ENCODE measurements around the gene MADCAM1.

Gene MADCAM1

DNA sequence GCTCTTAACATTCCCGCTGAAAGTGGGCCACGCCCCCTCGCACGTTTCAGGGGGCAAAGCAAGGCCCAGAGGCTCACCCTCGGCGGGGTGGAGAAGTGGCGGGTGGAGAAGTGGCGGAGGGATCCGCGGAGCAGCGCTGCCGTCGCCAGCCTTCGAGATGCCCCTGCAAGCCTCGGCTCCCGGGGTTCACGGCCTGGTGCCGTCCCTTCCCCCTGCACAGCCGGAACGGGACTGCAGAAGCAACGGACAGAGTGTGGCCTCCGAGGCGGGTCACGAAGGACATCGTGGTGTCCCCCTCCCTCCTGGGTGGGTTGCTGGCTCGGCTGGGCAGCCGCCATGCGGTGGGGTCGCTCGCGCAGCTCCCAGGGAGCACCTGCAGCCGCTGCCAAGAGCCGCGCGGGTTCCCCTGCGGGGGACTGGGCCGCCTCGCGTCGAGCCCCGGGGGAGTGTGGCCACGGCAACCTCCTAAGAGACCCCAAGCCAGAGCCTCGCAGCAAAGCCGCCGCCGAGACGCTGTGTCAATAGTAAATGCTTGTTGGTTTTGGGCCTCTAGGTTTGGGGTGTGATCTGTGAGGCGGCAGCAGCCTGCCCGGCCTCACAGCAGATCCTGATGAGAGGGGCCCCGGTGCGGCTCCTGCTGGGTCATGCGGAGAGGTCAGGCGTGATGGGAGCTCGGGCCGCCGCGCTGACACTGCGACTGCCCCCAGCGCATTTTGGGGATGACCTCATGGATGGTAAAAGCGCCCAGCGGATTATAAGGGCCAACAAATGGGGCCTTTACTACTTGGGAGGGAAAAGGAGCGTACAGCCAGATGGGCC is 16.5 kb downstream of the MADCAM1 start:
- no peaks in the 10 kb centered on the region for H3K27me3 ChIP-seq (ENCODE audit: control insufficient read depth, insufficient read depth, low read length)
- no peaks in the 10 kb centered on the region for H3K4me1 ChIP-seq
- H3K9ac ChIP-seq = no peak overlapping the region
- no peak overlapping the region for H3K27ac ChIP-seq
- H3K36me3 ChIP-seq (ENCODE audit: control insufficient read depth, insufficient read depth, low read length) = no peaks in the 10 kb centered on the region
- TF ChIP-seq, protein P1, sequence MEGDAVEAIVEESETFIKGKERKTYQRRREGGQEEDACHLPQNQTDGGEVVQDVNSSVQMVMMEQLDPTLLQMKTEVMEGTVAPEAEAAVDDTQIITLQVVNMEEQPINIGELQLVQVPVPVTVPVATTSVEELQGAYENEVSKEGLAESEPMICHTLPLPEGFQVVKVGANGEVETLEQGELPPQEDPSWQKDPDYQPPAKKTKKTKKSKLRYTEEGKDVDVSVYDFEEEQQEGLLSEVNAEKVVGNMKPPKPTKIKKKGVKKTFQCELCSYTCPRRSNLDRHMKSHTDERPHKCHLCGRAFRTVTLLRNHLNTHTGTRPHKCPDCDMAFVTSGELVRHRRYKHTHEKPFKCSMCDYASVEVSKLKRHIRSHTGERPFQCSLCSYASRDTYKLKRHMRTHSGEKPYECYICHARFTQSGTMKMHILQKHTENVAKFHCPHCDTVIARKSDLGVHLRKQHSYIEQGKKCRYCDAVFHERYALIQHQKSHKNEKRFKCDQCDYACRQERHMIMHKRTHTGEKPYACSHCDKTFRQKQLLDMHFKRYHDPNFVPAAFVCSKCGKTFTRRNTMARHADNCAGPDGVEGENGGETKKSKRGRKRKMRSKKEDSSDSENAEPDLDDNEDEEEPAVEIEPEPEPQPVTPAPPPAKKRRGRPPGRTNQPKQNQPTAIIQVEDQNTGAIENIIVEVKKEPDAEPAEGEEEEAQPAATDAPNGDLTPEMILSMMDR (IDR thresholded peaks at IDR 0.05) = no peak
- no peak overlapping the region for H3K4me2 ChIP-seq (ENCODE audit: low read length)
- no peak overlapping the region for H2AFZ ChIP-seq
- no peak overlapping the region for H3K4me3 ChIP-seq (ENCODE audit: low read depth, low read length)
- peaks cover 15% of the 10 kb centered on the region for H3K79me2 ChIP-seq
- no peaks in the 10 kb centered on the region for H3K9me3 ChIP-seq (ENCODE audit: control insufficient read depth, low read length)

DNA sequence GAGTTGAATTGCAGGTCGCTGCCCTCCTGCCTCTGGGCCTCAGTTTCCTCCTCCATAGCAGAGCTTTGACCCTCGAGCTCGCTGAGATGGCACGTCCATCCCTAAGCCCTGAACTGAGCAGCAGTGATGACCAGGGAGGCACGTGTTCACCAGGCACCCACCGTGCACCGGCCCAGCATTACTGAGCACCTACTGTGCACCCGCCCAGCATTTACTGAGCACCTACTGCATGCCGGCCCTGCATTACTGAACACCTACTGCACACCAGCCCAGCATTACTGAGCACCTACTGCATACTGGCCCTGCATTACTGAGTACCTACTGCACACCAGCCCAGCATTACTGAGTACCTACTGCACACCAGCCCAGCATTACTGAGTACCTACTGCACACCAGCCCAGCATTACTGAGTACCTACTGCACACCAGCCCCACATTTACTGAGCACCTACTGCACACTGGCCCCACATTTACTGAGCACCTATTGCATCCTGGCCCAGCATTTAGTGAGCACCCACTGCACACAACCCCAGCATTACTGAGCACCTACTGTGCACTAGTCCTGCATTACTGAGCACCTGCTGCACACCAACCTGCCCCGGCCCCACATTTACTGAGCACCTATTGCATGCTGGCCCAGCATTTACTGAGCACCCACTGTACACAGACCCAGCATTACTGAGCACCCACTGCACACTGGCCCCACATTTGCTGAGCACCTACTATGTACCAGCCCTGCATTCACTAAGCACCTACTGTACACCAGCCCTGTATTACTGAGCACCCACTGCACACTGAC is 17.3 kb downstream of the MADCAM1 start:
- Histone ChIP-seq H3K4me3 (ENCODE audit: low read depth, low read length) (no peak overlapping the region), H3K9me3 (ENCODE audit: control insufficient read depth, low read length) (no peaks in the 10 kb centered on the region), H3K36me3 (ENCODE audit: control insufficient read depth, insufficient read depth, low read length) (no peaks in the 10 kb centered on the region), H3K4me1 (no peaks in the 10 kb centered on the region), H2AFZ (no peak overlapping the region), H3K4me2 (ENCODE audit: low read length) (no peak overlapping the region), H3K79me2 (peaks cover 9% of the 10 kb centered on the region), H3K9ac (no peak overlapping the region), H3K27ac (no peak overlapping the region), H3K27me3 (ENCODE audit: control insufficient read depth, insufficient read depth, low read length) (no peaks in the 10 kb centered on the region)
- TF ChIP-seq, protein P1 (IDR thresholded peaks at IDR 0.05) = no peak

GRCh38 chr19:514166-514663 is 17.9 kb downstream of the MADCAM1 start:
- H3K4me3 ChIP-seq (ENCODE audit: low read depth, low read length) = no peak overlapping the region
- TF ChIP-seq, protein P1 (IDR thresholded peaks at IDR 0.05) = no peak
- no peaks in the 10 kb centered on the region for H3K9me3 ChIP-seq (ENCODE audit: control insufficient read depth, low read length)
- H3K27ac ChIP-seq = no peak overlapping the region
- H3K27me3 ChIP-seq (ENCODE audit: control insufficient read depth, insufficient read depth, low read length) = no peaks in the 10 kb centered on the region
- no peaks in the 10 kb centered on the region for H3K4me1 ChIP-seq
- H2AFZ ChIP-seq = no peak overlapping the region
- H3K9ac ChIP-seq = no peak overlapping the region
- peaks cover 7% of the 10 kb centered on the region for H3K79me2 ChIP-seq
- H3K4me2 ChIP-seq (ENCODE audit: low read length) = no peak overlapping the region
- no peaks in the 10 kb centered on the region for H3K36me3 ChIP-seq (ENCODE audit: control insufficient read depth, insufficient read depth, low read length)

DNA sequence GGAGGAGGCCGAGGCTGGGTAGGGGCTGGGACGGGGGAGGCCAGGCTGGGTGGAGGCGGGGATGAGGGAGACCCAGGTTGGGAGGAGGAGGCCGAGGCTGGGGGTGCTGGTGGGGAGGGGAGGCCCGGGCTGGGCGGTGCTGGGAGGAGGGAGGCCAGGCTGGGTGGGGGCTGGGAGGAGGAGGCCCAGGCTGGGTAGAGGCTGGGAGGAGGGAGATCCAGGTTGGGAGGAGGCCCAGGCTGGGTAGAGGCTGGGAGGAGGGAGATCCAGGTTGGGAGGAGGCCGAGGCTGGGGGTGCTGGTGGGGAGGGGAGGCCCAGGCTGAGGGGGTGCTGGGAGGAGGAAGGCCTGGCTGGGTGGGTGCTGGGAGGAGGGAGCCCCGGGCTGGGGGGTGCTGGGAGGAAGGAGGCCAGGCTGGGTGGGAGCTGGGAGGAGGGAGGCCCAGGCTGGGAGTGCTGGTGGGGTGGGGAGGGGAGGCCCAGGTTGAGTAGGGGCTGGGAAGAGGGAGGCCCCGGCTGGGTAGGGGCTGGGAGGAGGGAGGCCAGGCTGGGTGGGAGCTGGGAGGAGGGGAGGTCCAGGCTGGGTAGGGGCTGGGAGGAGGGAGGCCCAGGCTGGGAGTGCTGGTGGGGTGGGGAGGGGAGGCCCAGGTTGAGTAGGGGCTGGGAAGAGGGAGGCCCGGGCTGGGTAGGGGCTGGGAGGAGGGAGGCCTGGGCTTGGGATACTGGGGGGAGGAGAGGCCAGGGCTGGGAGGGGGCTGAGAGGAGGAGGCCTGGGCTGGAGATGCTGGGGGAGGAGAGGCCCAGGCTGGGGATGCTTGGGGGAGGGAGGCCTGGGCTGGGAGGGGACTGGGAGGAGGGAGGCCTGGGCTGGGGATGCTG is 21.7 kb downstream of the MADCAM1 start:
- no peak overlapping the region for H3K27ac ChIP-seq
- H3K36me3 ChIP-seq (ENCODE audit: control insufficient read depth, insufficient read depth, low read length) = no peaks in the 10 kb centered on the region
- H3K4me2 ChIP-seq (ENCODE audit: low read length) = no peak overlapping the region
- peaks cover 7% of the 10 kb centered on the region for H3K79me2 ChIP-seq
- no peak overlapping the region for H2AFZ ChIP-seq
- no peak overlapping the region for H3K4me3 ChIP-seq (ENCODE audit: low read depth, low read length)
- H3K9ac ChIP-seq = no peak overlapping the region
- no peaks in the 10 kb centered on the region for H3K4me1 ChIP-seq
- H3K27me3 ChIP-seq (ENCODE audit: control insufficient read depth, insufficient read depth, low read length) = no peaks in the 10 kb centered on the region
- no peaks in the 10 kb centered on the region for H3K9me3 ChIP-seq (ENCODE audit: control insufficient read depth, low read length)
- TF ChIP-seq, protein P1 (IDR thresholded peaks at IDR 0.05) = no peak
